GM18511 (cell line): ENCODE results near the gene PLAGL1.

Source experiments
- ATAC-seq: cut with Tn5 transposase; IDR thresholded peaks from one replicate; pipeline ENCODE4 v1.9.1; 2021; ENCODE audit warnings: mild to moderate bottlenecking, moderate library complexity; ENCODE audit not compliant: unreplicated experiment

The PLAGL1 gene

GRCh38 chr6:143967706-143968376, 40.2 kb downstream of the PLAGL1 start:
- no peak for ATAC-seq

- ATAC-seq, result no peak
These were observed 41.7 kb downstream of the PLAGL1 start for GRCh38 chr6:143966312-143966711.

- no peak for ATAC-seq
These were observed 42.4 kb downstream of the PLAGL1 start for GRCh38 chr6:143965503-143966171.

GRCh38 chr6:143964674-143965081, 43.4 kb downstream of the PLAGL1 start:
- ATAC-seq, result no peak

GRCh38 chr6:143963158-143963919, 44.7 kb downstream of the PLAGL1 start:
- no peak for ATAC-seq

- no peak for ATAC-seq
These were observed 45.9 kb downstream of the PLAGL1 start for GRCh38 chr6:143961886-143962878.

- no peak for ATAC-seq
These were observed 47.0 kb downstream of the PLAGL1 start for GRCh38 chr6:143961066-143961465.

GRCh38 chr6:143959927-143960326, 48.1 kb downstream of the PLAGL1 start:
- no peak for ATAC-seq

- ATAC-seq, result no peak
These were observed 49.1 kb downstream of the PLAGL1 start for GRCh38 chr6:143958839-143959399.

- ATAC-seq, result no peak
These were observed 50.3 kb downstream of the PLAGL1 start for GRCh38 chr6:143957679-143958274.

GRCh38 chr6:143955971-143956370, 52.1 kb downstream of the PLAGL1 start:
- ATAC-seq, result no peak

- no peak for ATAC-seq
These were observed 54.1 kb downstream of the PLAGL1 start for GRCh38 chr6:143953922-143954321.

GRCh38 chr6:143952947-143953701, 54.9 kb downstream of the PLAGL1 start:
- no peak for ATAC-seq

GRCh38 chr6:143952060-143952778, 55.8 kb downstream of the PLAGL1 start:
- ATAC-seq, result no peak

GRCh38 chr6:143950875-143951274, 57.2 kb downstream of the PLAGL1 start:
- no peak for ATAC-seq

- ATAC-seq, result no peak
These were observed 58.1 kb downstream of the PLAGL1 start for GRCh38 chr6:143949962-143950361.

GRCh38 chr6:143949535-143949934, 58.5 kb downstream of the PLAGL1 start:
- no peak for ATAC-seq

- no peak for ATAC-seq
These were observed 59.9 kb downstream of the PLAGL1 start for GRCh38 chr6:143948208-143948607.
